NCI-H1048 (cell line): ENCODE results near the gene ATP5PF.
"Not testable (repeated sequence)": the region's sequence is repeated elsewhere in the genome, so short reads cannot be mapped to it uniquely, and the experiment has no call there.

ENCODE experiments used
- DNase-seq: peaks from one replicate; lab custom pipeline; 2025; lab: John Stamatoyannopoulos, UW

Gene ATP5PF

GRCh38 chr21:25734904-25735645, at the start of gene ATP5PF, which contains the start of gene GABPA:
Gene ATP5PF, minus strand, starts transcription at chr21:25734904. Its CDS starts 5,110 bp downstream, at chr21:25729794.
Gene GABPA, plus strand, starts transcription at chr21:25734972. Its CDS starts 6,627 bp downstream, at chr21:25741599.
- DNase-seq = peak; percentile 89

DNA sequence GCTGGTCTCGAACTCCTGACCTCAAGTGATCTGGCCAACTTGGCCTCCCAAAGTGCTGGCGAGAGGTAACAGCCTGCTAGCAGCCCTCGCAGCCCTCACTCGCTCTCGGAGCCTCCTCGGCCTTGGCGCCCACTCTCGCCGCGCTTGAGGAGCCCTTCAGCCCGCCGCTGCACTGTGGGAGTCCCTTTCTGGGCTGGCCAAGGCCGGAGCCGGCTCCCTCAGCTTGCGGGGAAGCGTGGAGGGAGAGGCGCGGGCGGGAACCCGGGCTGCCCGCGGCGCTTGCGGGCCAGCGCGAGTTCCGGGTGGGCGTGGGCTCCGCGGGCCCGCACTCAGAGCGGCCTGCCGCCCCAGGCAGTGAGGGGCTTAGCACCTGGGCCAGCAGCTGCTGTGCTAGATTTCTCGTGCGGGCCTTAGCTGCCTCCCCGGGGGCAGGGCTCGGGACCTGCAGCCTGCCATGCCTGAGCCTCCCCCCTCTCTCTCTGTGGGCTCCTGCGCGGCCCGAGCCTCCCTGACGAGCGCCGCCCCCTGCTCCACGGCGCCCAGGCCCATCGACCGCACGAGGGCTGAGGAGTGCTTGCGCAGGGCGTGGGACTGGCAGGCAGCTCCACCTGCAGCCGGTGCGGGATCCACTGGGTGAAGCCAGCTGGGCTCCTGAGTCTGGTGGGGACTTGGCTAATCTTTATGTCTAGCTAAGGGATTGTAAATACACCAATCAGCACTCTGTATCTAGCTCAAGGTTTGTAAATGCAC, 43.6 kb upstream of the ATP5PF start:
- DNase-seq = not testable (repeated sequence)

DNA sequence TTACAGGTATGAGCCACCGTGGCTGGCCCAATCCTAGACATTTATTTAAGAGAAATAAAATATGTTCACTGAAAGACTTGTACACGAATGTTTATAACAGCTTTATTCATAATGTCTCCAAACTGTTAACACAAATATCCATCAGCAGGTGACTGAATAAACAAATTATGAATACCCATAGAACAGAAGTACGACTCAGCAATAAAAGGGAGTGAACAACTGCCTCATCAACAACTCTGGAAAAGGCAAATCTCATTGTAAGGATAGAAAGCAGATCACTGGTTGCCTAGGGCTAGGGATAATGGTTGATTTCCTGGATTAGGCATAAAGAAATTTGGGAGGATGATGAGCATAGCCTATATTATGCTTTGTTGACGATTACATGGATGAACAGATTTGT, 41.7 kb upstream of the ATP5PF start:
- no peak for DNase-seq

DNA sequence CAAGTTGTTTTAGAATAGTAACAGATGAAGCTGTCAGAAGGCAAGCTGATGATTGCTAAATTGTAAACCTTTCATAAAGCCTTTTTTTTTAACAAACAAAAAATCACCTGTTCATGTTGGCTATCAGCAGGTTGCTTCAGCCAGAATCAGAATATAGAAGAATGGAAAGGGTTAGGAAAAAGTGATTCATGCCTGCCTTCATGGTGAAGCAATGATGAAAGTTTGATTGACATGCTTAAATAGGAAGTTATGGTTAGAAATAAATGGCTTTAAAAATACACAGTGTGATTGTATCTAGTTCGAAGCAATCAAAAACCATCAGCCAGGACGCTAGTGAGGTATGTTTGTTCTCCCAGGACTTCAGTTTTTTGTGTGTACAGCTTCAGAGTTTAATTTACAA, 38.0 kb upstream of the ATP5PF start:
- DNase-seq = no peak

DNA sequence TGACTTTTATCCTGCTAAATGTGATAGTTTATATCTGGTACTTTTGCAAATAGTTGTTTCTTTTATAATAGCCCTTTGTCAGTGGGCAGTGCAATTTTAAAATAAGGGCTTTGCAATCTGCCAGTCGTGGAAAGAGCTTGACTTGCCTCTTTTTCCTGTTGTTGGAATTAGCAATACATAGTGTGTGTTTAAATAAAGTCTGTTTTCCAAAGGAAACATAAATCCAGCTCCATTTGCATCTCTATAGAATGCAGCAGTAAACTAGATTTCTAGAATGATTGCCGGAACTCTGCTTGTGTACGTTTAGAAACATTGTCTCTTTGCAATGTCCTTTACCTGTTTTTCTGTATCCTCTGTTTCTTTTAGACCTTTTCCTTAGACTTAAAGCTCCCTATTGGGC, 33.2 kb upstream of the ATP5PF start:
- no peak for DNase-seq

DNA sequence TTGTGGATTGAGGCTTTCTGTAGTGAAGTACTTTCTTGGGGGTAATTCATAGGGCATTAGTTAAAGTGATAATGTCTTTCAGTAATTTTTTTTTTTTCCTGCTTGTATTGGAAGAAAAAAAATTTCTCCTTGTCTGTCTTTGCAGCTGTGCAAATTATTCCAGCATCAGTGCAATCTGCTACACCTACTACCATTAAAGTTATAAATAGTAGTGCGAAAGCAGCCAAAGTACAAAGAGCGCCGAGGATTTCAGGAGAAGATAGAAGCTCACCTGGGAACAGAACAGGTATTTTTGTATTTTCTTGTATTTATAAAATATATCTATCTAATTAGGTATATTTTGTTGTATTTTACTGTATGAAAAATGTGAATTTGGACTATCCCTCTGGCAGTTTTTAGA, 29.4 kb upstream of the ATP5PF start:
- DNase-seq = no peak

GRCh38 chr21:25760677-25761076, 26.0 kb upstream of the ATP5PF start:
- DNase-seq = no peak

GRCh38 chr21:25760061-25760460, 25.4 kb upstream of the ATP5PF start:
- DNase-seq = no peak

GRCh38 chr21:25759573-25759972, 24.9 kb upstream of the ATP5PF start:
- no peak for DNase-seq

DNA sequence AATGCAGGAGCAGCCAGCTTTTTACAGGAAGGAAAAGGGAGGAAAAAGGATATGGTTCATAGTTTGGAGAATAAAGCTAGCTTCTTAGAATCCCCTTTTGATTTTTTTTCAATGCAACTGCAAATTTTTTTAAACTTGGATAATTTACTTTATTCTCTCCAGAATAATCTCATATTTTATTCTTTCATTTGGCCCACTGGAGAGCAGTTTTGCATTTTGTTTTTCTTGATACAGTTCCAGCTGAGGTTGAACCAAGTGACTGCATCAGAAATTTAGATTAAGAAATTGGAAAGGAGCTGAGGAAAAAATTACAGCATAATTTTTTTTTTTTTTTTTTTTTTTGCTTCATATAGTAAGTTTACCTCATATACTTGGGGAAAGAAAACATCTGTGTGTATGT, 22.8 kb upstream of the ATP5PF start:
- DNase-seq = no peak

GRCh38 chr21:25756190-25756932, 21.7 kb upstream of the ATP5PF start:
- DNase-seq = no peak

DNA sequence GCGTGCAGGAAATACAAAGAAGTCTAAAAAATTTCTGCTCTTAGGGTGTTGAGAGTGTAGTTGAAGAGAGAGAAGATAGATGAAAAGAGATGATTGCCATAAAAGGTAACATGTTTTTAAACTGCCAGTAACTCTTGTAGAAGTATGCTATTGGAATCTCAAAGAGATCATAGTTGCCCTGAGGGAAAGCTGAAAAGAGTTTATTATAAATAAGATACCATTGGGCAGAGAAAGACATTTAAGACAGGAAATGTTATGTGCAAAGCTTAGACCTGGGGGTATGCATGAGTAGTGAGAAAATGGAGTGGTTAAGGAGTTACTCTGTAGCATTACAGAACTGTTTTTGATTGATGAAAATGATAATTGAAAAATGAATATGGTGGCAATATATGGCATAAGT, 17.7 kb upstream of the ATP5PF start:
- DNase-seq = no peak

GRCh38 chr21:25750085-25750484, 15.4 kb upstream of the ATP5PF start:
- no peak for DNase-seq

GRCh38 chr21:25744854-25745253, 10.2 kb upstream of the ATP5PF start:
- DNase-seq = no peak

DNA sequence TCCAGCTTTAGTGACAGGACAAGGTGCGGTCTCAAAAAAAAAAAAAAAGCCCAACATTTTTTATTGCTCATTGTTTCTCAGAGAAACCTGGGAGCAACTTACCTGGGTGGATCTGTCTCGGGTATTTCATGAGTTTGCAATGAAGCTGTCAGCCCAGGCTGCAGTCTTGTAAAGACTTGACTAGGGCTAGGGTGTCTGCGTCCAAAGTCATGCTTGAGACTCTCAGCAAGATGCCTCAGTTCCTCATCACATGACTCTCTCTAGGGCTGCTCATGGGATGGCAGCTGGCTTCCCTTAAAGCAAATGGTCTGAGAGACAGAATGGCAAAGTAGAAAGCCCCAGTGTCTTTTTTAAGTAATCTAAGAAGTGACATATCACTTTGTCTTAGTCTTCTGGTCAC, 8.2 kb upstream of the ATP5PF start:
- DNase-seq = no peak

- DNase-seq = no peak
These were observed 2.7 kb upstream of the ATP5PF start for GRCh38 chr21:25737421-25737820.

DNA sequence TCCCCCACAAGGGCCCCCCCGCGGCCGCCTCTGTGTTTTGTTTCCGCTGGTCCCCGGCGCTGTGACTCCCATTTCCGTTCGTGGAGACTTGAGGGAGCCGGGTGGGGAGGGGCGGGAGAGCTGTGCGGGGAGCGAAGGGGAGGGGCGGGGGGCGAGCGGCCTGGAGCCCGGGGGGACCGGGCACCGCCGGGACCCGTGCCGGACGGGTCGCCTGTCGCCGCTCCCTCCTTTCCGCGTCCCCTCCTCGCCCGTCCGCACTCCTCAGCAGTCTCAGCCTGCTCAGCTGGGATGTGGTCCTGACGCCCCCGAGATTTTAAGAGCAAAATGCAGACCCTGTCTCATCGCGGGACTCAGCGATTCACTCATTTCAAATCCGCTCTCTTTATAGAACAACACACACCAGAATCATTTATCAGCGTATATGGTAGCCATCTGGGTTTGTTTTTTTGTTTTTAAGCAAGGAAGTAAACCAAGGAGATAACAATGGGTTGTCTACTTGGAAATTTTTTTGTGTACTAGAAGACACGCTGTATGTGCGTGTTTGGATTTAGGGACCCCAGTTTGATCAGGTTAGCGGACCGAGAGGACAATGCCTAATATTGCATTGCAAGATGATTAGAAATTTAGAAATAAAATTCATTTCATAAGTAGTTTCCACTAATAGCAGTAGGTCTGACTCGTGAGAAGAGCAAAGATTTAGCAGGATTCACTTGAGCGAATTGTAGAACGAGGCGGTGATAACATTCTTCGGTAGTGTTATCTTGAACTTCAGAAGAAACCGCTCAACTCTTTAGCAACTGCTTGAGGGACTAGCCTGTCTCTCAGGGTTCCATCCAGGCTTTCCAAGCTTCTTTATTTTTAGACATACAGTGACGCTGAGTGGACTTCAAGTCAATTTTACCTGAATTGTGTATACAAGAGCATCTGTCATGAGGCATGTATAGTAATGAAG, 1.2 kb upstream of the ATP5PF start:
- DNase-seq = peak; percentile 36

GRCh38 chr21:25734654-25734903, 125 bp downstream of the ATP5PF start:
- DNase-seq = no peak

DNA sequence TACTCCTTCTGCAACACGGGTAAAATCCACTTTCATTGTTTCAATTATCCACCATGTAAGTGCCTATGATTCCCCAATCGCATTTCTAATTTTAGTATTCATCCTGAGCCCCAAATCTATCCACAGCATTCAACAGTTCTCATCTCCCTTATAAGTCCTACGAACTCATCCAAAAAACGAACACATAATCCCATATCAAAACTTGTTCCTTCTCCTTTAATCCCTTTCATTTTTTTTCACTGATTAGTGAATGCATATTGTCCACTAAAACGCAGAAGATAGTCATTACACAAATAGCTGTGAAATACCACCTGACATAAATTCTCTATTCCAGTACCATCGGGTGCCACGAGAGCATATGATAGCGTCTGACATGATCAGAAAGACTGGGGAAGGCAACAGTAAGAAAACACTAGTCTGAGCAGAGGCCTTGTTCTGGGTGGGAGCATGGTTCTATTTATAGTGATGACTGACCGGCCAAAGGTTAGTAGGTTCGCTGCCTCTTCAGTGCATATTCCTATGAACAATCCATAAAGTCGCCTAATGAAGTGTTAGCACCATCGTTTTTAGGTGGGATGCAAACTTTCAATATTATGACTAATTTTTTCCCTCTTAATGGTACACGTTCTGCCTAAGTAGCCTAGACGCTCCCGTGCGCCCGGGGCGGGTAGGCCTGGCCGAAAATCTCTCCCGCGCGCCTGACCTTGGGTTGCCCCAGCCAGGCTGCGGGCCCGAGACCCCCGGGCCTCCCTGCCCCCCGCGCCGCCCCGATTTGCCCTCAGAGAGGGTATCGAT, 648 bp downstream of the ATP5PF start:
- DNase-seq = no peak

DNA sequence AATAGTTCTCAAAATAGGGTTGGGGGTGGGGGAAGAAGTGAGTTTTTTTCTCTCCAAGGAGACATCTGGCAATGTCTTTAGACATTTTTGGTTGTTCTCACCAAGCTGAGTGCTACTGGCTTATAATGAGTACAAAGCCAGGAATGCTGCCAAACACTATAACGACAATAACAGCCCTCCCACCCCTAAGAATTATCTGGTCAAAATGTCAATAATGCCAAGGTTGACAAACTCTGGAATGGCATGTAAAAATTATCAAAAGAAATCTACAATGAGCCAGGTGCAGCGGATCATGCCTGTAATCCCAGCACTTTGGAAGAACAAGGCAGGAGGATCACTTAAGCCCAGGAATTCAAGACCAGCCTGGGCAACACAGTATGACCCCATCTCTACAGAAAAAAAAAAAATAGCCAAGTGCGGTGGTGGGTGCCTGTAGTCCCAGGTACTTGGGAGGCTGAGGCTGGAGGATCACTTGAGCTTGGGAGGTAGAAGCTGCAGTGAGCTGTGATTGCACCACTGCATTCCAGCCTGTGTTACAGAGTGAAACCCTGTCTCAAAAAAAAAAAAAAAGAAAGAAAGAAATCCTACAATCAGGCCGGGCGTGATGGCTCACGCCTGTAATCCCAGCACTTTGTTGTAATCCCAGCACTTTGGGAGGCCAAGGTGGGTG, 2.5 kb downstream of the ATP5PF start:
- DNase-seq = no peak

DNA sequence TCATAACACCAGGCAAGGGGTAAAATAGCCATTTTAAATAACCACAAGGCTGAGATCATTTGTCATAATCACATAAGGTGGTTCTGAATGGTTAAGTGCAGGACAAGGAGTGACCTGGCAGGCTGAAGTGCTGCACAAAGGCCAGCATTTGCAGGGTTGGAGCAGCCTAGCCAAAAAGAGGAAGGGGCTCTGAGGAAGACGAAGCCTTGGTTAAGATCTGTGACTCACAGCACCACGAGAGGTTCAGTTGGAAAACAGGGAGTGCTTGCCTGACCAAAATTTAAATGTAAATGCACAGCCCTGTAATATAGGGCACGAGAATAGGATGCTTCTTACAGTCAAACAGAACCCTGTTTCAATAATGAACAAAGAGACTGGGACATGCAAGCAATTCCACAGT, 12.1 kb downstream of the ATP5PF start:
- no peak for DNase-seq
